DMS53 treated with DMSO at 0.1 percent for 48 hours (cell line): ENCODE data around the gene SPSB2.
A peak's percentile ranks its signal among the peaks of the same experiment; 100 is the strongest.

Experiments
- DNase-seq: peaks from one replicate; lab custom pipeline; 2025; ENCODE audit not compliant: unreplicated experiment; lab: John Stamatoyannopoulos, UW

Gene SPSB2

GRCh38 chr12:6833189-6833890 lies 39.8 kb downstream of the SPSB2 start:
- DNase-seq: no peak

- DNase-seq: no peak
These were observed 41.0 kb downstream of the SPSB2 start for GRCh38 chr12:6832125-6832524.

GRCh38 chr12:6831450-6831995 lies 41.6 kb downstream of the SPSB2 start:
- no peak for DNase-seq

GRCh38 chr12:6830999-6831398 lies 42.1 kb downstream of the SPSB2 start:
- no peak for DNase-seq

- no peak for DNase-seq
These were observed 42.7 kb downstream of the SPSB2 start for GRCh38 chr12:6830286-6830890.

- no peak for DNase-seq
These were observed 43.4 kb downstream of the SPSB2 start for GRCh38 chr12:6829536-6830220.

GRCh38 chr12:6828781-6829535 lies 44.1 kb downstream of the SPSB2 start:
- DNase-seq: no peak

- DNase-seq: peak; percentile 60
These were observed 44.9 kb downstream of the SPSB2 start, which contains the start of gene P3H3 for GRCh38 chr12:6827982-6828780. TSS of gene P3H3 (plus strand) at chr12:6828407. CDS start at chr12:6828441, 34 bp downstream.

- peak; percentile 78 for DNase-seq
These were observed 45.6 kb downstream of the SPSB2 start for GRCh38 chr12:6827437-6827911.

- no peak for DNase-seq
These were observed 46.2 kb downstream of the SPSB2 start for GRCh38 chr12:6826734-6827436.

- no peak for DNase-seq
These were observed 46.9 kb downstream of the SPSB2 start for GRCh38 chr12:6826125-6826733.

GRCh38 chr12:6825398-6826124 lies 47.5 kb downstream of the SPSB2 start:
- DNase-seq: peak; percentile 95

- DNase-seq: no peak
These were observed 48.2 kb downstream of the SPSB2 start for GRCh38 chr12:6824901-6825381.

- no peak for DNase-seq
These were observed 48.9 kb downstream of the SPSB2 start for GRCh38 chr12:6824085-6824775.

- no peak for DNase-seq
These were observed 49.7 kb downstream of the SPSB2 start for GRCh38 chr12:6823182-6824084.

GRCh38 chr12:6822426-6823135 lies 50.5 kb downstream of the SPSB2 start:
- DNase-seq: no peak
